Large intestine (tissue), 3 donors: Measurements from ENCODE around the gene PRM2. TPM values are rescaled to one million over a fixed set of nuclear protein-coding genes. Genes with fewer than 3 reads are reported as not detected.

ENCODE experiments used
- DNase-seq, 2 donors: peaks; one replicate each; pipeline versions ENCODE4 v3.0.0 to v3.0.0-alpha.2; 2013
- H3K27ac ChIP-seq: one replicate; pipeline ENCODE4 v1.5.1; 2013; ENCODE audit warnings: low read length
- H3K27me3 ChIP-seq: 2 replicates; pipeline ENCODE4 v1.6.1; 2013; ENCODE audit warnings: low read length; ENCODE audit not compliant: control insufficient read depth, insufficient read depth
- H3K36me3 ChIP-seq: 2 replicates; pipeline ENCODE4 v1.6.1; 2013; ENCODE audit warnings: low read length; ENCODE audit not compliant: control insufficient read depth, insufficient read depth
- H3K4me1 ChIP-seq: one replicate; pipeline ENCODE4 v1.6.1; 2013; ENCODE audit warnings: low read length; ENCODE audit not compliant: control insufficient read depth, insufficient read depth
- H3K4me3 ChIP-seq: one replicate; pipeline ENCODE4 v1.5.1; 2013; ENCODE audit warnings: low read length
- H3K9me3 ChIP-seq: one replicate; pipeline ENCODE4 v1.6.1; 2013; ENCODE audit warnings: mild to moderate bottlenecking, low read depth, low read length, moderate library complexity; ENCODE audit not compliant: control insufficient read depth
- WGBS: methylation state at CpG from one replicate; pipeline ENCODE4 v1.1.5; 2013; ENCODE audit warnings: low lambda C conversion rate; ENCODE audit not compliant: insufficient coverage; 5-methylcytosine and 5-hydroxymethylcytosine counted together
- polyA plus RNA-seq: library from polyadenylated mRNA; unstranded; fragments of 120-200 nt; gene quantifications from one replicate; pipeline ENCODE4 v1.2.1, GENCODE V29; 2013

PRM2 gene
- polyA plus RNA-seq, 1 donor = not detected

DNA sequence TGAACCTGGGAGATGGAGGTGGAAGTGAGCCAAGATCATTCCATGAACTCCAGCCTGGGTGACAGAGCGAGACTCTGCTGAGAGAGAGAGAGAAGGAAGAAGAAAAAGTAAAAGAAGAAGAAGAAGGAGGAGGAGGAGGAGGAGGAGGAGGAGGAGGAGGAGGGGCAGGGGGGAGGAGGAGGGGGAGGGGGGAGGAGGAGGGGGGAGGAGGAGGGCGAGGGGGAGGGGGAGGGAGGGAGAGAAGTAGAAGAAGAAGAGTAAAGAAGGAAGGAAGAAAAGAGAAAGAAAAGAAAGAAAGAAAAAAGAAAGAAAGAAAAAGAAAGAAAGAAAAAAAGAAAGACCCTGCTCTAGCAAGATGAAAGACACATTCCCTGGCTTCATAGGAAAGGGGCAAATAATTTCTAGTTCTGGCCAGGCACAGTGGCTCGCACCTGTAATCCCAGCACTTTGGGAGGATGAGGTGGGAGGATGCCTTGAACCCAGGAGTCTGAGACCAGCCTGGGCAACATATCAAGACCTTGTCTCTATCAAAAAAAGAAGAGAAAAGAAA lies 43.9 kb downstream of the PRM2 start:
- peaks cover 4% of the 10 kb centered on the region for H3K27me3 ChIP-seq
- no peak overlapping the region for H3K4me3 ChIP-seq
- peaks cover 4% of the 10 kb centered on the region for H3K4me1 ChIP-seq
- H3K36me3 ChIP-seq = no peaks in the 10 kb centered on the region
- H3K9me3 ChIP-seq = no peaks in the 10 kb centered on the region
- no peak overlapping the region for H3K27ac ChIP-seq
- WGBS = no CpG with 5 or more reads among the region's 3 CpGs
- no peak for DNase-seq

DNA sequence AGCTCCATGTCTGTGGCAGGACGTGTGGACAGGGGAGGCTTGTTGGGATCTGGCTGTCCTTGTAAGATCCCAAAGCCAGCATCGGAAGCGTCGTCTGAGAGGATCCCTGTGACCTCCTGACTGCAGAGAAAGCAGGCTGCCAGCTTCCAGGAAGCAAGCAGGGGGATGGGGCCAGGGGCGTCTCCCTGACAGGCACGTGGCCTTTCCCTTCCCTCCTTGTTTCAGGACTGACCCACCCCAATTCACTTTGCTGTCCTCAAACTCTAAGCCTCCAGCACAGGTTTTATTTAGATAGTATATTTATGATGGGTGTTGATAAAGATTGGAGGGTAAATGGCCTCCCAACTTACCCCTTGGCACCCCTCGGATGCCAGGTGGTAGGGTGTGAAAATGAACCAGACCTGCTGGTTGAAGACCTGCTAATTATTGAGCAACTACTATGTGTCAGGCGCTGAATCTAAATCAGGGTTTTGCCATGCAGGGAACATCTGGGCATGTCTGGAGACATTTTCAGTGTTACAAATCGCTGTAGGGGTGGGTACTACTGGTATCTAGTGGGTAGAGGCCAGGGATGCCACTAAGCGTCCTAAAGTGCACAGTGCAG lies 44.8 kb downstream of the PRM2 start:
- Histone ChIP-seq H3K4me1 (peaks cover 4% of the 10 kb centered on the region), H3K36me3 (no peaks in the 10 kb centered on the region), H3K4me3 (no peak overlapping the region), H3K27me3 (peaks cover 4% of the 10 kb centered on the region), H3K9me3 (no peaks in the 10 kb centered on the region), H3K27ac (no peak overlapping the region)
- WGBS = no CpG with 5 or more reads among the region's 10 CpGs
- DNase-seq = no peak

GRCh38 chr16:11229906-11230305 lies 46.4 kb downstream of the PRM2 start:
- no peak overlapping the region for H3K4me3 ChIP-seq
- no peaks in the 10 kb centered on the region for H3K36me3 ChIP-seq
- H3K4me1 ChIP-seq = peaks cover 4% of the 10 kb centered on the region
- peaks cover 4% of the 10 kb centered on the region for H3K27me3 ChIP-seq
- no peak overlapping the region for H3K27ac ChIP-seq
- DNase-seq = no peak
- no peaks in the 10 kb centered on the region for H3K9me3 ChIP-seq
- WGBS = no CpG with 5 or more reads among the region's 4 CpGs

DNA sequence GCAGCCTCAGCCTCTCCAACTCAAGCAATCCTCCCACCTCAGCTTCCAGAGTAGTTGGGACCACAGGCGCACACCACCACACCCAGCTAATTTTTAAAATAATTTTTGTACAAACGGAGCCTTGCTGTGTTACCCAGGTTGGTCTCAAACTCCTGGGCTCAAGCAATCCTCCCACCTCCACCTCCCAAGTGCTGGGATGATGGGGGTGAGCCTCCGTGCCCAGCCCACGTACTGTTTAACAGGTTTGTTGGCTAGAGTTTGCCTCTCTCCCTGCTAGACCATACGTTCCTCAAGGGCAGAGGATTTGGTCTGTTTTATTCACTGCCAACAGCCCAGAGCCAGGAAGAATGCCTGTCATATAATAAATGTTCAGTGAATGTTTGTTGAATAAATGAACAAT lies 46.8 kb downstream of the PRM2 start:
- no CpG with 5 or more reads among the region's 5 CpGs for WGBS
- Histone ChIP-seq H3K27me3 (peaks cover 4% of the 10 kb centered on the region), H3K9me3 (no peaks in the 10 kb centered on the region), H3K4me1 (peaks cover 4% of the 10 kb centered on the region), H3K36me3 (no peaks in the 10 kb centered on the region), H3K27ac (no peak overlapping the region), H3K4me3 (no peak overlapping the region)
- DNase-seq = no peak

- WGBS = no CpG with 5 or more reads among the region's 18 CpGs
- Histone ChIP-seq H3K9me3 (no peaks in the 10 kb centered on the region), H3K27ac (no peak overlapping the region), H3K4me1 (no peaks in the 10 kb centered on the region), H3K27me3 (peaks cover 5% of the 10 kb centered on the region), H3K4me3 (no peak overlapping the region), H3K36me3 (no peaks in the 10 kb centered on the region)
- no peak for DNase-seq
Observed at GRCh38 chr16:11225677-11226549, 50.4 kb downstream of the PRM2 start.

Other genes starting within 250 kb of the PRM2 start
- 2.9 TPM for gene SOCS1, start 20.3 kb downstream of the PRM2 start, polyA plus RNA-seq
- gene TNP2, start 7.2 kb downstream of the PRM2 start, polyA plus RNA-seq = not detected
- gene PRM3, start 2.9 kb downstream of the PRM2 start, polyA plus RNA-seq = not detected
- gene PRM1, start 4.8 kb upstream of the PRM2 start, polyA plus RNA-seq = not detected
- 12.4 TPM for gene RMI2, start 69.0 kb upstream of the PRM2 start, polyA plus RNA-seq